Stimulated activated CD8-positive, alpha-beta memory T cell treated with anti-CD3 and anti-CD28 coated beads, Interleukin-7, amount 100 ng/mL, for 24 hours (primary cell): ENCODE results near the gene ASAP2.
"Not testable (repeated sequence)": the region's sequence is repeated elsewhere in the genome, so short reads cannot be mapped to it uniquely, and the experiment has no call there.

ENCODE experiments used
- DNase-seq: peaks from one replicate; pipeline ENCODE4 v3.0.0-alpha.2; 2020; ENCODE audit warnings: low read depth

The ASAP2 gene

GRCh38 chr2:9212010-9212635 lies 5.5 kb downstream of the ASAP2 start:
- no peak for DNase-seq

GRCh38 chr2:9212661-9213411 lies 6.2 kb downstream of the ASAP2 start:
- no peak for DNase-seq

GRCh38 chr2:9213477-9214051 lies 7.0 kb downstream of the ASAP2 start:
- DNase-seq = no peak

GRCh38 chr2:9214873-9215272 lies 8.3 kb downstream of the ASAP2 start:
- no peak for DNase-seq

GRCh38 chr2:9215680-9216079 lies 9.1 kb downstream of the ASAP2 start:
- no peak for DNase-seq

GRCh38 chr2:9216143-9216542 lies 9.5 kb downstream of the ASAP2 start:
- DNase-seq = not testable (repeated sequence)

GRCh38 chr2:9217838-9218770 lies 11.5 kb downstream of the ASAP2 start:
- DNase-seq = no peak

- DNase-seq = no peak
Observed at GRCh38 chr2:9219027-9219445, 12.4 kb downstream of the ASAP2 start.

GRCh38 chr2:9220201-9220600 lies 13.6 kb downstream of the ASAP2 start:
- DNase-seq = no peak

- DNase-seq = no peak
Observed at GRCh38 chr2:9221223-9221622, 14.6 kb downstream of the ASAP2 start.

GRCh38 chr2:9222239-9222892 lies 15.8 kb downstream of the ASAP2 start:
- no peak for DNase-seq

GRCh38 chr2:9222893-9223287 lies 16.3 kb downstream of the ASAP2 start:
- DNase-seq = no peak

- DNase-seq = no peak
Observed at GRCh38 chr2:9225806-9226205, 19.2 kb downstream of the ASAP2 start.

- no peak for DNase-seq
Observed at GRCh38 chr2:9226458-9227380, 20.1 kb downstream of the ASAP2 start.

- DNase-seq = no peak
Observed at GRCh38 chr2:9228088-9228751, 21.6 kb downstream of the ASAP2 start.

- DNase-seq = no peak
Observed at GRCh38 chr2:9228781-9229469, 22.3 kb downstream of the ASAP2 start.

- DNase-seq = no peak
Observed at GRCh38 chr2:9229470-9229820, 22.8 kb downstream of the ASAP2 start.

- no peak for DNase-seq
Observed at GRCh38 chr2:9230051-9230802, 23.6 kb downstream of the ASAP2 start.

GRCh38 chr2:9230881-9231280 lies 24.3 kb downstream of the ASAP2 start:
- DNase-seq = no peak
